Kidney (tissue), 14 donors: ENCODE data around the gene CASQ2. TPM values are rescaled to one million over a fixed set of nuclear protein-coding genes. Genes with fewer than 3 reads are reported as not detected.

Source experiments
- DNase-seq, 5 donors: peaks; one replicate each; pipeline ENCODE4 v3.0.0-alpha.2; 2013 to 2020
- FAIRE-seq: peaks from 2 replicates; lab custom pipeline; 2012; peaks lifted over from hg19 to GRCh38; lab: Jason Lieb, UNC
- H3K27ac ChIP-seq, 2 donors: one replicate each; pipeline ENCODE4 v1.7.0; 2013; ENCODE audit warnings: low read depth in 2 of 2, low read length in 2 of 2, inconsistent platforms in 1 of 2
- H3K27me3 ChIP-seq: one replicate; pipeline ENCODE4 v1.7.1; 2013; ENCODE audit warnings: low read length, inconsistent platforms; ENCODE audit not compliant: control insufficient read depth, insufficient read depth
- H3K36me3 ChIP-seq, 3 donors: one replicate each; pipeline versions ENCODE4 v1.7.0 to v1.7.1; 2013; ENCODE audit warnings: low read length in 3 of 3, control low read depth in 1 of 3, inconsistent platforms in 1 of 3; ENCODE audit not compliant: insufficient read depth in 3 of 3, control insufficient read depth in 2 of 3
- H3K4me1 ChIP-seq, 3 donors: one replicate each; pipeline versions ENCODE4 v1.7.0 to v1.7.1; 2013; ENCODE audit warnings: low read length in 3 of 3, inconsistent platforms in 1 of 3, low read depth in 1 of 3; ENCODE audit not compliant: control insufficient read depth in 2 of 3, insufficient read depth in 2 of 3
- H3K4me3 ChIP-seq, 3 donors: one replicate each; pipeline versions ENCODE4 v1.7.0 to v1.8.1; 2013; ENCODE audit warnings: low read length in 3 of 3, control low read depth in 1 of 3, inconsistent platforms in 1 of 3
- H3K9ac ChIP-seq, 3 donors: one replicate each; pipeline versions ENCODE4 v1.7.0 to v1.7.1; 2013; ENCODE audit warnings: low read length in 3 of 3, control low read depth in 1 of 3, inconsistent platforms in 1 of 3
- H3K9me3 ChIP-seq, 3 donors: one replicate each; pipeline versions ENCODE4 v1.7.0 to v1.7.1; 2013; ENCODE audit warnings: low read length in 3 of 3, control low read depth in 1 of 3, inconsistent platforms in 1 of 3; ENCODE audit not compliant: control insufficient read depth in 2 of 3, insufficient read depth in 1 of 3
- intact Hi-C: fragments of 100-400 bp; cut with DNase I; formaldehyde crosslinking; loops from one replicate; pipeline ENCODE4 v1.11.1; 2022
- polyA plus RNA-seq: library from polyadenylated mRNA; stranded (reverse); fragments of 350-450 nt; fragmentation: Illumina TruSeq; extraction: RNeasy Lipid Tissue Mini Kit (QIAGEN cat#74804); gene quantifications from one replicate; pipeline ENCODE4 v1.2.3, GENCODE V29; 2014; ENCODE audit warnings: low read depth, low replicate concordance; ENCODE audit not compliant: insufficient read depth
- total RNA-seq: library from RNA; stranded (reverse); fragmentation: NEBNext Ultra II Directional; extraction: Animal tissue kit (Norgen Biotek cat#: 25700); gene quantifications from one replicate; pipeline ENCODE4 v1.2.1, GENCODE V29; 2021
- TF ChIP-seq, protein P1 (sequence below): IDR thresholded peaks from 3 replicates; pipeline ENCODE4 v1.5.1; 2012; ENCODE audit warnings: mild to moderate bottlenecking, moderate library complexity, borderline replicate concordance; ENCODE audit not compliant: insufficient read depth; ENCODE audit errors: extremely low read depth
- donor health status: control.
- donor health status: control.
- donor health status: control.
- donor health status: control.
- donor health status: control.
- donor health status: DM: yes; HTN: yes; CAD: no.
- donor health status: Normal renal cell carcinoma (clear cell type).

CASQ2 gene
- total and polyA plus RNA-seq, 2 donors from 2014 or later = 2.3 to 2.6 TPM

- no peak overlapping the region for H3K4me3 ChIP-seq
- intact Hi-C loops = no loop called here
- H3K27me3 ChIP-seq = no peaks in the 10 kb centered on the region
- H3K9me3 ChIP-seq = no peaks in the 10 kb centered on the region
- H3K4me1 ChIP-seq = no peaks in the 10 kb centered on the region
- no peak for DNase-seq
- H3K27ac ChIP-seq = no peak overlapping the region
- no peak for FAIRE-seq
- no peak overlapping the region for H3K9ac ChIP-seq
- H3K36me3 ChIP-seq = no peaks in the 10 kb centered on the region
- TF ChIP-seq, protein P1, sequence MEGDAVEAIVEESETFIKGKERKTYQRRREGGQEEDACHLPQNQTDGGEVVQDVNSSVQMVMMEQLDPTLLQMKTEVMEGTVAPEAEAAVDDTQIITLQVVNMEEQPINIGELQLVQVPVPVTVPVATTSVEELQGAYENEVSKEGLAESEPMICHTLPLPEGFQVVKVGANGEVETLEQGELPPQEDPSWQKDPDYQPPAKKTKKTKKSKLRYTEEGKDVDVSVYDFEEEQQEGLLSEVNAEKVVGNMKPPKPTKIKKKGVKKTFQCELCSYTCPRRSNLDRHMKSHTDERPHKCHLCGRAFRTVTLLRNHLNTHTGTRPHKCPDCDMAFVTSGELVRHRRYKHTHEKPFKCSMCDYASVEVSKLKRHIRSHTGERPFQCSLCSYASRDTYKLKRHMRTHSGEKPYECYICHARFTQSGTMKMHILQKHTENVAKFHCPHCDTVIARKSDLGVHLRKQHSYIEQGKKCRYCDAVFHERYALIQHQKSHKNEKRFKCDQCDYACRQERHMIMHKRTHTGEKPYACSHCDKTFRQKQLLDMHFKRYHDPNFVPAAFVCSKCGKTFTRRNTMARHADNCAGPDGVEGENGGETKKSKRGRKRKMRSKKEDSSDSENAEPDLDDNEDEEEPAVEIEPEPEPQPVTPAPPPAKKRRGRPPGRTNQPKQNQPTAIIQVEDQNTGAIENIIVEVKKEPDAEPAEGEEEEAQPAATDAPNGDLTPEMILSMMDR = no peak
Measured at GRCh38 chr1:115746021-115746690, 22.4 kb downstream of the CASQ2 start.

DNA sequence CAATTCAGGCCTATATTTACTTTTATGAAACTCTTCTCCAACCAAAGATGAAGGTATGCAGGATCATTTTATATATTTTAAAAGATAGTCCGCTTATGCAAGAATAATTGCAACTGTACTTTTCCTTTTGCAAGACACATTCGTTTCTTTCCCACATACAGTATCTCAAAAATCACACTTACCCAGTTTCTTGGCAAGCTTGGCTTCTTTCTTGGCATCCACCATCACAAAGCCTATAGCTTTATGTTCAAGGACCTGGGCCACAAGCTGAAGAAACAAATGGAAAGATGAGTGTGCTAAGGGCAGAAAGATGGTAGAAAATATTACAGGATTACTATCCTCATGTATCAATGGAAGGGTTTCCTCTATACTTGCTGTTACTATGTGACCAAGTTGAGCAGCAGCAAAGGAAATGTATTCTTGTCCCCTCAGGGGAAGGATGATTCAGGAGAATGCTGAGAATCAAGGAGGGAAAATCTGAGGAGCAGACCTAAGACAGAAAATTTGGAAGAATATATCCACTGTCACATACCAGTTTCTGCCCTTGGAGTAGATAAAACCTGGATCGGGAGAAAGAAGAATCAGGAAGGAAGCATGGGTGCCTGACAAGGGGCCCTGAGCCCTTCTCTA lies 23.8 kb downstream of the CASQ2 start:
- H3K9ac ChIP-seq = no peak overlapping the region
- TF ChIP-seq, protein P1 = no peak
- H3K27me3 ChIP-seq = no peaks in the 10 kb centered on the region
- no peaks in the 10 kb centered on the region for H3K36me3 ChIP-seq
- H3K4me1 ChIP-seq = no peaks in the 10 kb centered on the region
- FAIRE-seq (no peak), DNase-seq (no peak)
- no peak overlapping the region for H3K4me3 ChIP-seq
- H3K9me3 ChIP-seq = no peaks in the 10 kb centered on the region
- intact Hi-C loops = no loop called here
- H3K27ac ChIP-seq = no peak overlapping the region

GRCh38 chr1:115740811-115741210 lies 27.7 kb downstream of the CASQ2 start:
- intact Hi-C loops = no loop called here
- Histone ChIP-seq H3K4me1 (no peaks in the 10 kb centered on the region), H3K9me3 (no peaks in the 10 kb centered on the region), H3K36me3 (no peaks in the 10 kb centered on the region), H3K9ac (no peak overlapping the region), H3K4me3 (no peak overlapping the region), H3K27me3 (no peaks in the 10 kb centered on the region), H3K27ac (no peak overlapping the region)
- DNase-seq = peak in 1 of 5 donors; percentile 58
- TF ChIP-seq, protein P1 = no peak
- no peak for FAIRE-seq
